A549 (cell line): Measurements from ENCODE around the gene CCS. TPM values are rescaled to one million over a fixed set of nuclear protein-coding genes. Genes with fewer than 3 reads are reported as not detected.
"Not testable (repeated sequence)": the region's sequence is repeated elsewhere in the genome, so short reads cannot be mapped to it uniquely, and the experiment has no call there.

ENCODE experiments used
- ATAC-seq, 2 experiments: fragments of 200-7000 bp in 1 of 2; fragments of >200 bp in 1 of 2; cut with Nextera tagmentation in 1 of 2; cut with Tn5 transposase in 1 of 2; 3 replicates each; pipeline versions ENCODE4 v1.8.0 to v1.9.1; 2018 to 2020; ENCODE audit warnings: mild to moderate bottlenecking in 1 of 2, moderate library complexity in 1 of 2
- CTCF ChIA-PET: fragments of 300-600 bp; sonication (Branson Sonifier 250); formaldehyde crosslinking; extraction: SDS; loops from one replicate; lab custom pipeline; 2021; ENCODE audit warnings: antibody characterized with exemption, inconsistent platforms; lab: Yijun Ruan, JAX
- POLR2A ChIA-PET: fragments of 350-600 bp; formaldehyde crosslinking; extraction: SDS; loops from one replicate; lab custom pipeline; 2021; ENCODE audit warnings: antibody characterized with exemption, inconsistent platforms; lab: Yijun Ruan, JAX
- DNase-seq, 2 experiments: peaks; one replicate each; pipeline versions ENCODE4 v3.0.0 to v3.0.0-alpha.2; 2011 to 2016; ENCODE audit warnings: low read depth in 1 of 2, low spot score in 1 of 2
- FAIRE-seq: peaks from 2 replicates; lab custom pipeline; 2011; peaks lifted over from hg19 to GRCh38; lab: Jason Lieb, UNC
- H3K27ac ChIP-seq, 2 experiments: fragments of >200 bp; sonication (Bioruptor Twin); formaldehyde crosslinking; 3 replicates each; pipeline ENCODE4 v1.5.1; 2016 to 2017
- H3K4me1 ChIP-seq: fragments of >200 bp; sonication (Bioruptor Twin); formaldehyde crosslinking; 3 replicates; pipeline ENCODE4 v1.6.1; 2016
- H3K4me2 ChIP-seq: fragments of >200 bp; sonication (Bioruptor Twin); formaldehyde crosslinking; 3 replicates; pipeline ENCODE4 v1.6.1; 2016
- H3K4me3 ChIP-seq: fragments of >200 bp; sonication (Bioruptor Twin); formaldehyde crosslinking; 3 replicates; pipeline ENCODE4 v1.5.1; 2016
- H3K9me3 ChIP-seq: fragments of >200 bp; sonication (Bioruptor Twin); formaldehyde crosslinking; 3 replicates; pipeline ENCODE4 v1.6.1; 2016
- CHD4 ChIP-seq: fragments of 200-600 bp; sonication (generic); IDR thresholded peaks from 2 replicates; pipeline ENCODE4 v1.6.1; 2016; ENCODE audit warnings: antibody characterized with exemption, mild to moderate bottlenecking, borderline replicate concordance
- ESRRA ChIP-seq: fragments of 150-350 bp; IDR thresholded peaks from 2 replicates; pipeline ENCODE4 v1.6.1; 2014; ENCODE audit warnings: mild to moderate bottlenecking, low read length, borderline replicate concordance
- FOSB ChIP-seq: fragments of 250-450 bp; sonication (Bioruptor Pico); IDR thresholded peaks from 2 replicates; pipeline ENCODE4 v1.5.0; 2020; ENCODE audit warnings: mild to moderate bottlenecking, moderate library complexity
- FOXS1 ChIP-seq: fragments of 250-450 bp; sonication (Bioruptor Pico); IDR thresholded peaks from 2 replicates; pipeline ENCODE4 v1.5.0; 2020; ENCODE audit warnings: mild to moderate bottlenecking, moderate library complexity
- HDAC2 ChIP-seq: fragments of 200-600 bp; sonication (generic); IDR thresholded peaks from 2 replicates; pipeline ENCODE4 v1.6.1; 2016
- HES2 ChIP-seq: fragments of >200 bp; sonication (Bioruptor Twin); formaldehyde crosslinking; IDR thresholded peaks from 2 replicates; pipeline ENCODE4 v1.6.1; 2016
- HOXB13 ChIP-seq: fragments of 250-450 bp; sonication (Bioruptor Pico); IDR thresholded peaks from 2 replicates; pipeline ENCODE4 v1.5.0; 2020; ENCODE audit warnings: low read depth, mild to moderate bottlenecking, moderate library complexity
- KDM1A ChIP-seq: fragments of 200-600 bp; sonication (generic); IDR thresholded peaks from 2 replicates; pipeline ENCODE4 v1.6.1; 2016; ENCODE audit warnings: low read depth, mild to moderate bottlenecking
- MAZ ChIP-seq: fragments of 150-350 bp; IDR thresholded peaks from 2 replicates; pipeline ENCODE4 v1.6.1; 2014; ENCODE audit warnings: antibody characterized with exemption, low read depth, low read length, borderline replicate concordance
- NFE2L2 ChIP-seq: fragments of 150-350 bp; conservative IDR thresholded peaks from 2 replicates; pipeline ENCODE4 v1.6.1; 2014; ENCODE audit warnings: low read length
- PHF8 ChIP-seq: fragments of 200-600 bp; sonication (generic); IDR thresholded peaks from 2 replicates; pipeline ENCODE4 v1.6.1; 2016; ENCODE audit warnings: low read depth, mild to moderate bottlenecking, antibody characterized with exemption, moderate library complexity, borderline replicate concordance
- POLR2A ChIP-seq: IDR thresholded peaks from 2 replicates; pipeline ENCODE4 v1.6.1; 2012; ENCODE audit warnings: mild to moderate bottlenecking, low read length
- RAD21 ChIP-seq, 2 experiments: fragments of >200 bp in 1 of 2; sonication (Bioruptor Twin) in 1 of 2; formaldehyde crosslinking in 1 of 2; IDR thresholded peaks in 1 of 2; conservative IDR thresholded peaks in 1 of 2; 2 replicates in 1 of 2; 3 replicates in 1 of 2; pipeline ENCODE4 v1.6.1; 2012 to 2018; ENCODE audit warnings: inconsistent platforms in 1 of 2
- RARB ChIP-seq: fragments of 250-450 bp; sonication (Bioruptor Pico); IDR thresholded peaks from 2 replicates; pipeline ENCODE4 v1.8.0; 2021; ENCODE audit warnings: mild to moderate bottlenecking, moderate library complexity
- RCOR1 ChIP-seq: fragments of 150-350 bp; IDR thresholded peaks from 2 replicates; pipeline ENCODE4 v1.6.1; 2014; ENCODE audit warnings: antibody characterized with exemption, low read length, low read depth
- RFX5 ChIP-seq: fragments of 450-650 bp; IDR thresholded peaks from 2 replicates; pipeline ENCODE4 v1.7.1; 2014; ENCODE audit warnings: antibody characterized with exemption, mild to moderate bottlenecking, moderate library complexity
- RNF2 ChIP-seq: fragments of 200-600 bp; sonication (generic); IDR thresholded peaks from 2 replicates; pipeline ENCODE4 v1.6.1; 2016; ENCODE audit warnings: low read depth, mild to moderate bottlenecking, antibody characterized with exemption, moderate library complexity, borderline replicate concordance
- TFCP2L1 ChIP-seq: fragments of 250-450 bp; sonication (Bioruptor Pico); IDR thresholded peaks from 2 replicates; pipeline ENCODE4 v1.5.0; 2021; ENCODE audit warnings: mild to moderate bottlenecking
- USF2 ChIP-seq: fragments of 450-650 bp; IDR thresholded peaks from 2 replicates; pipeline ENCODE4 v1.6.1; 2014; ENCODE audit warnings: antibody characterized with exemption
- WGBS: methylation state at CpG from one replicate; pipeline ENCODE4 v1.1.6; 2017; ENCODE audit errors: missing lambda C conversion rate; 5-methylcytosine and 5-hydroxymethylcytosine counted together
- polyA plus RNA-seq, 4 experiments: library from polyadenylated mRNA; depleted of rRNA in 3 of 4; stranded (reverse); fragments of >200 nt; fragmentation: RNase III in 1 of 4; extraction: RNeasy Plus Mini Kit Qiagen cat#74134 plus additional on column Dnase treatment in 1 of 4; gene quantifications; 2 replicates in 3 of 4; 3 replicates in 1 of 4; pipeline ENCODE4 v1.2.3, GENCODE V29; 2011 to 2017
- TF ChIP-seq, protein P1 (sequence below): IDR thresholded peaks from 2 replicates; pipeline ENCODE4 v1.6.1; 2012
- TF ChIP-seq, protein P2 (sequence below): fragments of 250-450 bp; sonication (Bioruptor Pico); IDR thresholded peaks from 2 replicates; pipeline ENCODE4 v1.5.0; 2020; ENCODE audit warnings: low read depth, mild to moderate bottlenecking, moderate library complexity
- TF ChIP-seq, protein P3 (sequence below): fragments of 150-350 bp; IDR thresholded peaks from 2 replicates; pipeline ENCODE4 v1.6.1; 2014; ENCODE audit warnings: low read depth, mild to moderate bottlenecking, low read length

Gene CCS
- polyA plus RNA-seq, 2 of the 4 experiments (the other 2 are of a cell fraction): 18.3 to 46.5 TPM

- TF ChIP-seq USF2: no peak
- no peak for TF ChIP-seq RAD21 (conservative IDR thresholded peaks at IDR 0.05 in 1 of 2, IDR thresholded peaks at IDR 0.05 in 1 of 2)
- no peak for TF ChIP-seq RNF2
- no peak for TF ChIP-seq FOSB (CRISPR knock-in tag)
- no peak for TF ChIP-seq HOXB13 (CRISPR knock-in tag)
- TF ChIP-seq TFCP2L1 (CRISPR knock-in tag): no peak
- no peak for TF ChIP-seq POLR2A
- no peak for TF ChIP-seq MAZ
- TF ChIP-seq RARB (CRISPR knock-in tag): no peak
- DNase-seq (no peak), ATAC-seq (peak in 1 of 2 experiments; percentile 25; a peak in 2 of 6 replicates), FAIRE-seq (no peak)
- H3K9me3 ChIP-seq: peaks cover 5% of the 10 kb centered on the region; the same call in 1 of the 3 replicates
- CTCF ChIA-PET: interaction anchor here (0.8 to 1.5 kb wide), 3 partner anchors 20 to 92 kb away, joined by 4 to 6 read pairs (median 5); partner anchors contain the start of gene RBM4
- 13% methylated on average over 2 of the region's 2 CpGs for WGBS
- no peak overlapping the region for H3K27ac ChIP-seq
- no peak overlapping the region for H3K4me3 ChIP-seq
- no peak overlapping the region for H3K4me2 ChIP-seq
- POLR2A ChIA-PET: interaction anchor here (1.0 kb wide), 1 partner anchor 31 kb away, joined by 3 read pairs; the partner anchor contains the start of gene RBM14
- H3K4me1 ChIP-seq: no peaks in the 10 kb centered on the region
Measured at GRCh38 chr11:66586136-66586535, 6.8 kb upstream of the CCS start.

GRCh38 chr11:66589315-66589714, 3.7 kb upstream of the CCS start:
- 57% methylated on average over 2 of the region's 2 CpGs for WGBS
- not testable (repeated sequence) for FAIRE-seq, H3K4me1 ChIP-seq, H3K27ac ChIP-seq, DNase-seq, H3K4me2 ChIP-seq, H3K9me3 ChIP-seq, H3K4me3 ChIP-seq, ATAC-seq
- ChIA-PET CTCF (interaction anchor here (1.5 to 9.5 kb wide), 3 partner anchors 9 to 88 kb away, joined by 3 to 89 read pairs (median 21); partner anchors contain the start of gene RBM4B), POLR2A (interaction anchor here (0.5 kb wide), 1 partner anchor 744 kb away, joined by 6 read pairs; no protein-coding TSS in a partner anchor)

DNA sequence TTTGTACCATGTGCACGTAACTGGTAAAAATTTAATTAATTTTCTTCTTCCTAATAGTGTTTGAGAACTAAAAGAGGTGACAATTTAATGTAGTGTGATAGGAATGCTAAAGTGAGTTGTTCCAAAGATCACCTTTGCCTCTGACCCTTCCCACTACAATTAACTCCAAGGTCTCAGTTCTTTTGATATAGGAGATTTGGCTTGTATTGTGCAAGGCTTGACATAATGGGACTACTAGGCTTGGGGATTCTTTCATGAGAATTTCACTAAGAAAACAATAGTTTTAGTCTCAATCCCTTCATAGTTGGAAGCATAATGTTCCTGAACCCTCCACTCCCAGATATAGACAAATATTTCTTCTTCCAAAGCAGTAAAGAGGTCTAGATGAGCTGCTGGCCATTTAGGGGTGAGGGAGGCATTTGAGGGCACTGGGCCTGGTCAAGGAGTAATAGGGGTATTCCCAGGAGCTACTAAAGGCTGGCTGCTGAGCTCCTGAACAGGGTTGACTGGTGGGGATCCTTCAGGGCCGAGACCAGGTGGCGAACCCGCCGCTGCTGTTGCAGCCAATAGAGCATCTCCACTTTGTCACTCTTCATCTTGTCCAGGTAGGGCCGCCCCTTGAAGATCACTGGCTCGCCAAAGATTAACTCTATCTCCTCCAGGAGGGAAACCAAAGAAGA, 2.8 kb upstream of the CCS start:
- no peak overlapping the region for H3K4me3 ChIP-seq
- no peak overlapping the region for H3K4me2 ChIP-seq
- DNase-seq (no peak), FAIRE-seq (no peak), ATAC-seq (no peak)
- POLR2A ChIA-PET: interaction anchor here (0.5 kb wide), 1 partner anchor 745 kb away, joined by 6 read pairs; no protein-coding TSS in a partner anchor
- CTCF ChIA-PET: interaction anchor here (0.6 to 9.5 kb wide), 11 partner anchors 10 to 473 kb away, joined by 3 to 89 read pairs (median 4); partner anchors contain the start of genes CTSF, MRPL11 and RBM4B
- 85% methylated on average over 7 of the region's 7 CpGs for WGBS
- peaks cover 9% of the 10 kb centered on the region; the same call in 2 of the 3 replicates for H3K4me1 ChIP-seq
- H3K9me3 ChIP-seq: no peaks in the 10 kb centered on the region; the same call in 2 of the 3 replicates
- H3K27ac ChIP-seq: no peak overlapping the region
- TF ChIP-seq PHF8 (no peak), RCOR1 (no peak)

DNA sequence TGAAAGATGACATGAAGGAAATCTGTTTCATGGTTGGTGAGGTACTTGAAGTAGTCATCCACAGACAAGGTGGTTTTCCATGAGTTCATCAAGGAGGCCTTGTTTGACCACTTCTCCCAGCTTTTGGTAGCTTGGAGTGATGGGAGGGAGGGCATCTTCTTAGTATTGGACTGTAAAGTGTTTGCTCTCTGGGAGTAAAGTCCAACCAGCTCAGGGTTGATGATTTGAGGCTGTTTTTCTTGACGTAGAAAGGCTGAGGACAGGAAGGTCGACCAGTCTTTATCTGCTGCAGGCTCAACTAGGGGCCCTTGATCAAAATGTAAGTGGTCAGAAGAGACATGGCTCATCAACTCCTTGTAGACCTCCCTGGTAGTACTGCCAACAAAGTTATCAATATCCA, 1.8 kb upstream of the CCS start:
- Histone ChIP-seq H3K4me2 (no peak overlapping the region), H3K9me3 (no peaks in the 10 kb centered on the region; the same call in 2 of the 3 replicates), H3K4me3 (no peak overlapping the region), H3K4me1 (peaks cover 9% of the 10 kb centered on the region; the same call in 2 of the 3 replicates), H3K27ac (no peak overlapping the region)
- 67% methylated on average over 2 of the region's 2 CpGs for WGBS
- FAIRE-seq (no peak), ATAC-seq (no peak), DNase-seq (no peak)
- POLR2A ChIA-PET: interaction anchor here (2.5 kb wide), 1 partner anchor 26 kb away, joined by 26 read pairs; the partner anchor contains the start of gene RBM14
- CTCF ChIA-PET: interaction anchor here (0.8 to 9.5 kb wide), 14 partner anchors 10 to 205 kb away, joined by 3 to 89 read pairs (median 4); partner anchors contain the start of genes CTSF, RBM14 and RBM4B
- TF ChIP-seq PHF8 (no peak), RFX5 (no peak), KDM1A (no peak), HDAC2 (no peak), CHD4 (no peak), POLR2A (no peak), USF2 (no peak), HES2 (no peak), NFE2L2 (no peak), ESRRA (no peak), RCOR1 (no peak), FOXS1 (no peak)
- TF ChIP-seq, protein P1, sequence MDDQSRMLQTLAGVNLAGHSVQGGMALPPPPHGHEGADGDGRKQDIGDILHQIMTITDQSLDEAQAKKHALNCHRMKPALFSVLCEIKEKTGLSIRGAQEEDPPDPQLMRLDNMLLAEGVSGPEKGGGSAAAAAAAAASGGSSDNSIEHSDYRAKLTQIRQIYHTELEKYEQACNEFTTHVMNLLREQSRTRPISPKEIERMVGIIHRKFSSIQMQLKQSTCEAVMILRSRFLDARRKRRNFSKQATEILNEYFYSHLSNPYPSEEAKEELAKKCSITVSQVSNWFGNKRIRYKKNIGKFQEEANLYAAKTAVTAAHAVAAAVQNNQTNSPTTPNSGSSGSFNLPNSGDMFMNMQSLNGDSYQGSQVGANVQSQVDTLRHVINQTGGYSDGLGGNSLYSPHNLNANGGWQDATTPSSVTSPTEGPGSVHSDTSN: no peak
- TF ChIP-seq, protein P2, sequence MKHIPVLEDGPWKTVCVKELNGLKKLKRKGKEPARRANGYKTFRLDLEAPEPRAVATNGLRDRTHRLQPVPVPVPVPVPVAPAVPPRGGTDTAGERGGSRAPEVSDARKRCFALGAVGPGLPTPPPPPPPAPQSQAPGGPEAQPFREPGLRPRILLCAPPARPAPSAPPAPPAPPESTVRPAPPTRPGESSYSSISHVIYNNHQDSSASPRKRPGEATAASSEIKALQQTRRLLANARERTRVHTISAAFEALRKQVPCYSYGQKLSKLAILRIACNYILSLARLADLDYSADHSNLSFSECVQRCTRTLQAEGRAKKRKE (CRISPR knock-in tag): no peak
- TF ChIP-seq, protein P3, sequence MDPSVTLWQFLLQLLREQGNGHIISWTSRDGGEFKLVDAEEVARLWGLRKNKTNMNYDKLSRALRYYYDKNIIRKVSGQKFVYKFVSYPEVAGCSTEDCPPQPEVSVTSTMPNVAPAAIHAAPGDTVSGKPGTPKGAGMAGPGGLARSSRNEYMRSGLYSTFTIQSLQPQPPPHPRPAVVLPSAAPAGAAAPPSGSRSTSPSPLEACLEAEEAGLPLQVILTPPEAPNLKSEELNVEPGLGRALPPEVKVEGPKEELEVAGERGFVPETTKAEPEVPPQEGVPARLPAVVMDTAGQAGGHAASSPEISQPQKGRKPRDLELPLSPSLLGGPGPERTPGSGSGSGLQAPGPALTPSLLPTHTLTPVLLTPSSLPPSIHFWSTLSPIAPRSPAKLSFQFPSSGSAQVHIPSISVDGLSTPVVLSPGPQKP: no peak
